Activated T-helper 9 cell treated with anti-CD3 and anti-CD28 coated beads, Interleukin-2, amount 50 U/mL, for 16 hours (primary cell): Measurements from ENCODE around the gene CGNL1.

ENCODE experiments used
- DNase-seq: peaks from one replicate; pipeline ENCODE4 v3.0.0-alpha.2; 2020; ENCODE audit warnings: low read depth

Gene CGNL1

GRCh38 chr15:57597431-57597830 is 221.1 kb downstream of the CGNL1 start:
- DNase-seq, result no peak

- DNase-seq, result no peak
These were observed 222.0 kb downstream of the CGNL1 start for GRCh38 chr15:57598346-57598745.

- no peak for DNase-seq
These were observed 223.0 kb downstream of the CGNL1 start for GRCh38 chr15:57599296-57599810.

- no peak for DNase-seq
These were observed 223.9 kb downstream of the CGNL1 start for GRCh38 chr15:57600197-57600596.
